Astrocyte (in vitro differentiated cells and primary cell): ENCODE results near the gene ITPR2. TPM values are rescaled to one million over a fixed set of nuclear protein-coding genes. Genes with fewer than 3 reads are reported as not detected.
"Not testable (repeated sequence)": the region's sequence is repeated elsewhere in the genome, so short reads cannot be mapped to it uniquely, and the experiment has no call there.

Experiments
- DNase-seq: peaks from one replicate; pipeline ENCODE4 v3.0.0-alpha.2; 2010; ENCODE audit warnings: low read depth
- FAIRE-seq: peaks from 2 replicates; lab custom pipeline; 2011; peaks lifted over from hg19 to GRCh38; lab: Jason Lieb, UNC
- H2AFZ ChIP-seq: 2 replicates; pipeline ENCODE4 v1.6.0; 2012; ENCODE audit warnings: low read depth, low read length, inconsistent platforms
- H3K27ac ChIP-seq: 2 replicates; pipeline ENCODE4 v1.5.1; 2011; ENCODE audit warnings: low read depth, low read length, inconsistent platforms
- H3K27me3 ChIP-seq: 2 replicates; pipeline ENCODE4 v1.6.0; 2011; ENCODE audit warnings: low read length, inconsistent platforms; ENCODE audit not compliant: insufficient read depth
- H3K36me3 ChIP-seq: 2 replicates; pipeline ENCODE4 v1.5.1; 2011; ENCODE audit warnings: low read length, inconsistent platforms; ENCODE audit not compliant: insufficient read depth
- H3K4me1 ChIP-seq: 2 replicates; pipeline ENCODE4 v1.5.1; 2011; ENCODE audit warnings: low read length, inconsistent platforms; ENCODE audit not compliant: insufficient read depth
- H3K4me2 ChIP-seq: 2 replicates; pipeline ENCODE4 v1.6.0; 2012; ENCODE audit warnings: low read length, inconsistent platforms
- H3K4me3 ChIP-seq: 2 replicates; pipeline ENCODE4 v1.5.1; 2011; ENCODE audit warnings: low read depth, mild to moderate bottlenecking, low read length, inconsistent platforms; ENCODE audit not compliant: insufficient read depth
- H3K79me2 ChIP-seq: 2 replicates; pipeline ENCODE4 v1.6.0; 2012; ENCODE audit warnings: mild to moderate bottlenecking, low read length, inconsistent platforms; ENCODE audit not compliant: insufficient read depth
- H3K9ac ChIP-seq: 2 replicates; pipeline ENCODE4 v1.6.0; 2012; ENCODE audit warnings: mild to moderate bottlenecking, low read length, inconsistent platforms
- H3K9me3 ChIP-seq: 2 replicates; pipeline ENCODE4 v1.5.1; 2012; ENCODE audit warnings: low read depth, mild to moderate bottlenecking, low read length, inconsistent platforms; ENCODE audit not compliant: insufficient read depth
- H4K20me1 ChIP-seq: 2 replicates; pipeline ENCODE4 v1.6.0; 2012; ENCODE audit warnings: low read length, inconsistent platforms; ENCODE audit not compliant: insufficient read depth
- H3K27ac Mint-ChIP-seq: one replicate; pipeline ENCODE4 v1.8.0; 2021; ENCODE audit warnings: mild to moderate bottlenecking, mixed read lengths; ENCODE audit not compliant: unreplicated experiment
- H3K27me3 Mint-ChIP-seq: one replicate; pipeline ENCODE4 v1.8.0; 2021; ENCODE audit warnings: low read depth, mixed read lengths; ENCODE audit not compliant: unreplicated experiment
- H3K36me3 Mint-ChIP-seq: one replicate; pipeline ENCODE4 v1.8.0; 2021; ENCODE audit warnings: low read depth, mixed read lengths; ENCODE audit not compliant: unreplicated experiment
- H3K4me1 Mint-ChIP-seq: one replicate; pipeline ENCODE4 v1.8.0; 2021; ENCODE audit warnings: low read depth, mixed read lengths; ENCODE audit not compliant: unreplicated experiment
- H3K4me3 Mint-ChIP-seq: one replicate; pipeline ENCODE4 v1.8.0; 2021; ENCODE audit warnings: mild to moderate bottlenecking, moderate library complexity, mixed read lengths; ENCODE audit not compliant: unreplicated experiment
- H3K9me3 Mint-ChIP-seq: one replicate; pipeline ENCODE4 v1.8.0; 2021; ENCODE audit warnings: mild to moderate bottlenecking, mixed read lengths; ENCODE audit not compliant: unreplicated experiment
- CTCF ChIP-seq: IDR thresholded peaks from 2 replicates; pipeline ENCODE4 v1.5.1; 2011; ENCODE audit warnings: low read depth, mild to moderate bottlenecking, inconsistent platforms, low read length, moderate library complexity; ENCODE audit not compliant: insufficient read depth
- EZH2 ChIP-seq: IDR thresholded peaks from 2 replicates; pipeline ENCODE4 v1.6.1; 2012; ENCODE audit warnings: mild to moderate bottlenecking, low read length, inconsistent platforms; ENCODE audit not compliant: insufficient read depth
- total RNA-seq: library from RNA; stranded (reverse); gene quantifications from 2 replicates; pipeline ENCODE4 v1.2.1, GENCODE V29; 2021

ITPR2 gene
- total RNA-seq, 1 donor from 2014 or later = 24.4 TPM

DNA sequence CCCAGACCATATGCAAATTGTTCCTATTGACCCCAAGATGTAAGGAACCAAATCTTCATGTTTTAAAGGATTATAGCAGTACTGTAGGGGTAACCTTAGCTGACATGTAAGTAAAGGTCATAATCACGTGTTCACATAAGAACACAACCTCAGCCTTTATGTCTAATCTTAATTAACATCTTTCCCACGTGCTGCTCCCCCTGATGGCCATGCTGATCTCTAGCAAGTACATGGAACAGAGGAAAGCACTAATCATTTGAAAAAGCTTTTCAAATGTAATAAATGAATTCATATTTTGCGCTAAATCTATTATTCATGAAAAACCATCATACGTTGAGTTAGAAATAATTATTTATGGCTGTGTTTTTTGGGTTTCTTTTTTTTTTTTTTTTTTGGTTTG lies 30.5 kb upstream of the ITPR2 start:
- TF ChIP-seq EZH2 = no peak
- peak; percentile 15 for TF ChIP-seq CTCF
- Histone ChIP-seq H3K79me2 (no peaks in the 10 kb centered on the region), H2AFZ (no peak overlapping the region), H3K4me2 (no peak overlapping the region), H4K20me1 (no peaks in the 10 kb centered on the region), H3K36me3 (no peaks in the 10 kb centered on the region), H3K27ac (no peak overlapping the region), H3K27me3 (no peaks in the 10 kb centered on the region), H3K4me1 (no peaks in the 10 kb centered on the region), H3K9me3 (no peaks in the 10 kb centered on the region), H3K9ac (no peak overlapping the region), H3K4me3 (no peak overlapping the region)
- FAIRE-seq = no peak
- Mint-ChIP-seq H3K27me3 (no peaks in the 10 kb centered on the region), H3K4me3 (no peak overlapping the region), H3K9me3 (no peaks in the 10 kb centered on the region), H3K4me1 (no peaks in the 10 kb centered on the region), H3K36me3 (no peaks in the 10 kb centered on the region), H3K27ac (no peak overlapping the region)
- DNase-seq = no peak

GRCh38 chr12:26862787-26863186 lies 29.8 kb upstream of the ITPR2 start:
- H2AFZ ChIP-seq, H3K36me3 ChIP-seq, H3K9me3 ChIP-seq, H4K20me1 ChIP-seq, H3K27me3 ChIP-seq, H3K4me3 Mint-ChIP-seq, H3K79me2 ChIP-seq, H3K9me3 Mint-ChIP-seq, H3K4me1 Mint-ChIP-seq, H3K27me3 Mint-ChIP-seq, H3K4me3 ChIP-seq, H3K4me1 ChIP-seq, H3K4me2 ChIP-seq, H3K9ac ChIP-seq, H3K27ac ChIP-seq, H3K27ac Mint-ChIP-seq, FAIRE-seq, H3K36me3 Mint-ChIP-seq, DNase-seq: not testable (repeated sequence)

DNA sequence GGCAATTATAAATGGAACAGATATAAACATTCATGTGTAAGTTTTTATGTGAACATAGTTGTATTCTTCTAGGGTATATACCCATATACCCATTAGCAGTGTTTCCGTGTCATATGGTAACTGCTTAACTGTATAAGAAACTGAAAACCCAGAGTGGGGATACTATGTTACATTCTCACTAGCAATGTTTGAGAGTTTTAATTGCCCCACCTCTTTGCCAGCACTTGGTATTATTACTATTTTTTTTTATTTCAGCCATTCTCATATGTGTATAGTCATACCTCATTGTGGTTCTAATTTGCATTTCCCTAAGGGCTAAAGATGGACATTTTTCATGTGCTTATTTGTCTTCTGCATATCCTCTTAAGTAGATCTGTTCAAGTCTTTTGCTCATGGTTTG lies 28.7 kb upstream of the ITPR2 start:
- no peak overlapping the region for H3K4me2 ChIP-seq
- DNase-seq (no peak), FAIRE-seq (no peak)
- H3K9me3 Mint-ChIP-seq = no peaks in the 10 kb centered on the region
- no peaks in the 10 kb centered on the region for H3K4me1 Mint-ChIP-seq
- H2AFZ ChIP-seq = no peak overlapping the region
- no peak overlapping the region for H3K4me3 ChIP-seq
- H3K4me1 ChIP-seq = no peaks in the 10 kb centered on the region
- no peak overlapping the region for H3K4me3 Mint-ChIP-seq
- H3K27me3 Mint-ChIP-seq = no peaks in the 10 kb centered on the region
- no peaks in the 10 kb centered on the region for H3K79me2 ChIP-seq
- H3K9ac ChIP-seq = no peak overlapping the region
- no peak overlapping the region for H3K27ac ChIP-seq
- H3K27me3 ChIP-seq = no peaks in the 10 kb centered on the region
- H4K20me1 ChIP-seq = no peaks in the 10 kb centered on the region
- H3K9me3 ChIP-seq = no peaks in the 10 kb centered on the region
- TF ChIP-seq EZH2 (no peak), CTCF (no peak)
- no peaks in the 10 kb centered on the region for H3K36me3 ChIP-seq
- no peak overlapping the region for H3K27ac Mint-ChIP-seq
- no peaks in the 10 kb centered on the region for H3K36me3 Mint-ChIP-seq
